Measurements from ENCODE around the gene HOXD12.

DNA sequence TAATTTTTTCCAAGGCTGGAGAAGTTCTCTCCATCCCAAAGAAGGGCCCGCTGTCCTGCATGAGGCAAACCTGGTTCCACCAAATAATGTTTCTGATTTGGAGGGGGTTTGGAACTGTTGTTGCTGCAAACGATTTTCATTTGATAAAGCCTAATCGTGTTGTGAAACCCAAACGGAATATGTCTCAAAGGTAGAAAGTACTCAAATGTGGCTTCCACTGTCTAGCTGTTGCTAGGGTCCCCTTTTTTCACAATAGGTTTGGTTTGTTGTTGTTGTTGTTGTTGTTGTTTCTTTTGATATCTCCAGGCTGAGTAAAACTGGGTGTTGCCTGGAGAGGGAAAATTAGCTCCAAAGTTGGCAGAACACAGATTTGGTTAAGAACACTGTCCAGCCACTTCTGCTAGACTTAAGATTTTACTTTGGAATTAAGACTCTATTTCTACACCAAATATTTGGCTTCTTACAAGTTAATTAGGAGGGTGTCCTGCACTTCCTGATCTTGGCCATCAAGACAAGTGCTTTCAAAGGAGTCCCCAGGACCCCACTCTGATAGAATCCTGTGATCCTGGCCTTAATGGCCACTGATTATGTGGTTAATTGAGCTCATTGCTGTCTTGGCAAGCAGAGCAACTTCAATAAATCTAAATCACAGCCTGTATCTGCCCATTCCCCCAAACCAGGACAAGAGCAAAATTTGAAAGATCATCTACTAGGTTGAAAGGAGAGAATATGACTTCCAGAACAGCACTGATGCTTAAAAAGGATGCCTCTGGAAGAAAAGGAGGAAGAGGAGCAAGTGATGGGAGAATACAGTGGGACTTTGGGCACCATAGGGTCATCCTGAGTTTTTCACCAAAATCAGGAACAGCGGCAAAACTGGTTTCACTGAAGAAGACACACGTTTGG, 10.4 kb upstream of the HOXD12 start:
- TF ChIP-seq CTCF (conservative IDR thresholded peaks at IDR 0.05; ENCODE audit: low read length) (no peak), EZH2phosphoT487 (IDR thresholded peaks at IDR 0.05; ENCODE audit: borderline replicate concordance, low read depth, low read length) (no peak)

All from OCI-LY7 (cell line).